Measurements from ENCODE around the gene ESYT2. TPM values are rescaled to one million over a fixed set of nuclear protein-coding genes. Genes with fewer than 3 reads are reported as not detected.

Gene ESYT2
- total RNA-seq, 1 experiment from 2014 or later: 39.0 TPM

GRCh38 chr7:158733220-158733519 is 96.1 kb downstream of the ESYT2 start:
- H3K14ac ChIP-seq (ENCODE audit: insufficient read depth, low read length): no peak overlapping the region
- no peak overlapping the region for H4K91ac ChIP-seq (ENCODE audit: insufficient read length, low read depth, low read length)
- no peak overlapping the region for H3K4me2 ChIP-seq (ENCODE audit: insufficient read depth, insufficient read length, low read length)
- H3K79me1 ChIP-seq (ENCODE audit: insufficient read depth, low read depth, low read length, poor library complexity, severe bottlenecking): no peaks in the 10 kb centered on the region
- H3K4ac ChIP-seq (ENCODE audit: low read depth, low read length): no peak overlapping the region
- H3K9me3 ChIP-seq (ENCODE audit: control insufficient read depth, low read depth, low read length): no peaks in the 10 kb centered on the region
- no peaks in the 10 kb centered on the region for H3K23me2 ChIP-seq (ENCODE audit: insufficient read length, low read depth, low read length, poor library complexity, severe bottlenecking)
- Mint-ChIP-seq H3K4me1 (peaks cover 11 to 39% of the 10 kb centered on the region in 2 experiments), H3K27me3 (ENCODE audit: low read depth) (no peaks in the 10 kb centered on the region; the same call in 1 of the 2 replicates), H3K36me3 (ENCODE audit: insufficient read depth in 1 of 3, low read depth in 3 of 3) (peaks cover 3 to 45% (median 41%) of the 10 kb centered on the region in 3 experiments; a peak in 5 of 7 replicates), H3K4me3 (no peak overlapping the region), H3K27ac (no peak overlapping the region), H3K9me3 (no peaks in the 10 kb centered on the region)
- H4K8ac ChIP-seq (replicated peaks; ENCODE audit: insufficient read length, low read depth, low read length): no peak overlapping the region
- H3K18ac ChIP-seq (ENCODE audit: insufficient read length, low read depth, low read length): no peak overlapping the region
- H4K20me1 ChIP-seq (ENCODE audit: control insufficient read depth, insufficient read depth, insufficient read length): no peaks in the 10 kb centered on the region
- H2BK15ac ChIP-seq (ENCODE audit: low read depth, low read length): no peak overlapping the region
- no peak overlapping the region for H2BK20ac ChIP-seq (ENCODE audit: low read depth, low read length, poor library complexity, severe bottlenecking)
- H2AK5ac ChIP-seq (ENCODE audit: insufficient read length, low read length): no peak overlapping the region
- TF ChIP-seq CTCF (conservative IDR thresholded peaks at IDR 0.05): no peak
- no peak overlapping the region for H2BK5ac ChIP-seq (ENCODE audit: insufficient read length, low read length)
- H3K23ac ChIP-seq (ENCODE audit: insufficient read length, low read depth, low read length): no peak overlapping the region
- no CpG with 5 or more reads among the region's 1 CpG for WGBS (ENCODE audit: extremely low coverage, insufficient read length, low lambda C conversion rate)
- H3K79me2 ChIP-seq (ENCODE audit: insufficient read depth, low read length): no peaks in the 10 kb centered on the region
- H3K27ac ChIP-seq (ENCODE audit: insufficient read length, low read depth, low read length): no peak overlapping the region
- H3K4me1 ChIP-seq (ENCODE audit: insufficient read depth, low read length): no peaks in the 10 kb centered on the region; the same call in 1 of the 2 replicates
- no peaks in the 10 kb centered on the region for H3K27me3 ChIP-seq (ENCODE audit: insufficient read depth, low read length)
- H4K5ac ChIP-seq (ENCODE audit: insufficient read length, low read depth, low read length): no peak overlapping the region
- no peak for DNase-seq
- no peak overlapping the region for H3K9ac ChIP-seq (ENCODE audit: extremely low read depth, insufficient read length, low read length)
- H3T11ph ChIP-seq (ENCODE audit: low read length): no peak overlapping the region
- no peak overlapping the region for H2AFZ ChIP-seq (ENCODE audit: low read length)
- H2BK120ac ChIP-seq (ENCODE audit: low read depth, low read length, poor library complexity, severe bottlenecking): no peak overlapping the region
- no peak overlapping the region for H2BK12ac ChIP-seq (ENCODE audit: insufficient read length, low read depth, low read length)
- H3K56ac ChIP-seq (ENCODE audit: insufficient read length, low read depth, low read length): no peak overlapping the region
